ENCODE results near the gene ATG2A. TPM values are rescaled to one million over a fixed set of nuclear protein-coding genes. Genes with fewer than 3 reads are reported as not detected.

ATG2A gene
- total and polyA plus RNA-seq, 9 of the 15 experiments (the other 6 are each of a cell fraction or from before 2014, with no cell fraction given): 0.25 to 45.9 (median 5.2) TPM

DNA sequence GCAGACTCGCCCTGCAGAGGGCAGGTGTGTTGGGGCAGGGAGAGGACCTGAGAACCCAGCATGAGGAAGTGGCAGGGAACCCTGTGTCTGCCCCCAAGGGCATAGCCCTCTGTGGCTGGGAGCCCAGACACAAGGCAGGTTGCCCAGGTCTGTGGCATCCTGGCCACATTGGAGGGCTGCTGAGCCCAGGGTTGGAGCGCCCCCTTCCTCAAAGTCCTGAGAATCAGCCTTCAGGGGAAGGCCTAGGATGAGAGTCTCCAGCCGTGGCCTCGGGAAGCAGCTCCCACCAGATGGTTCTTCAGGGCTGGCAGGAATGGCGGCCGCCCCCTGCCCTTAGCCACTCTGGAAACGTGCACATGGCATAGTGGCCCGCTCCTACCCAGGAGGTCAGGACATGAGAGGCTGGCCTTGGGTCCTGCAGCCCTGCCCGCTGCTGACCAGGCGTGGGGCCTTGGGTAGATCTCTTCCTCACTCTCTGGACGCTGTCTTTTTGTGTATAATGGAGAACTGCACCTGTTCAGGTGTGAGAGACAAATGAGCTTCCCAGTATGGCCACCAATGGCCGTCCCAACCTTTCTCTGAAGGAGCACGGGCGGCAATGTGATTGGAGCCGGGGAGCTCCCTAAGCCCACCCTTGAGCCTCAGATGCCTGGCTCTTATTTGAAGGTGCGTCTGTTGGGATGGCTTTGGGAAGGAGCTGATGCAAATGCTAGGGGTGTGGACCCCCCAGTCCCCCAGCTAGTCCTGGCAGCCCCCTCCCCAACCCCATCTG is 68.0 kb downstream of the ATG2A start:
- Histone ChIP-seq H3K36me3 (ENCODE audit: control insufficient read depth, insufficient read depth, low read length) (peaks cover 10% of the 10 kb centered on the region; the same call in 1 of the 3 replicates), H3K9me1 (ENCODE audit: control insufficient read depth, insufficient read depth, low read length) (no peaks in the 10 kb centered on the region), H3K4me2 (ENCODE audit: insufficient read depth, low read length) (no peak overlapping the region; the same call in 1 of the 2 replicates), H4K20me1 (replicated peaks; ENCODE audit: control insufficient read depth, insufficient read depth, low read length) (no peaks in the 10 kb centered on the region), H3K79me2 (ENCODE audit: control insufficient read depth, insufficient read depth, low read length) (peaks cover 2% of the 10 kb centered on the region; the same call in 2 of the 3 replicates), H3K27me3 (ENCODE audit: control insufficient read depth in 2 of 2, insufficient read depth in 2 of 2, low read length in 2 of 2) (no peaks in the 10 kb centered on the region; a peak in 1 of 5 replicates), H3K4me1 (replicated peaks in 1 of 2; ENCODE audit: control insufficient read depth in 2 of 2, insufficient read depth in 2 of 2, low read length in 2 of 2) (peaks cover 38 to 82% of the 10 kb centered on the region in 2 experiments), H3K9me3 (replicated peaks; ENCODE audit: control insufficient read depth, insufficient read depth, low read depth, low read length) (no peaks in the 10 kb centered on the region), H3K4me3 (no peak overlapping the region), H3K27ac (ENCODE audit: extremely low read depth, low read depth, low read length) (no peak overlapping the region), H3K9ac (ENCODE audit: insufficient read depth in 1 of 2, low read depth in 2 of 2, low read length in 2 of 2) (peak overlapping the region in 1 of 2 experiments; percentile 87; a peak in 2 of 4 replicates), H2AFZ (ENCODE audit: low read depth, low read length) (peak overlapping the region; percentile 61)
- peak in 1 of 4 experiments; percentile 33 for DNase-seq (ENCODE audit: extremely low read depth in 1 of 4, low spot score in 3 of 4)
- ChIA-PET POLR2A (interaction anchor here (0.7 to 4.4 kb wide), 7 partner anchors 15 to 331 kb away, joined by 3 to 26 read pairs (median 7); partner anchors contain the start of genes ARL2 and EHD1), CTCF (ENCODE audit: low intra/inter-chr PET ratio) (interaction anchor here (1.5 to 3.7 kb wide), 2 partner anchors 45 to 148 kb away, joined by 4 to 39 read pairs; partner anchors contain the start of gene BATF2)
- ATAC-seq: no peak
- intact Hi-C loops (cut with micrococcal nuclease): loop anchor here (5.0 to 10.0 kb wide), 2 partner anchors 263 to 406 kb away; partner anchors contain the start of gene TM7SF2
- 76% methylated on average over 15 of the region's 16 CpGs for WGBS (ENCODE audit: insufficient coverage, low coverage, missing lambda C conversion rate)
- TF ChIP-seq SPI1 (IDR thresholded peaks at IDR 0.05; ENCODE audit: borderline replicate concordance, low read depth, low read length) (peak; percentile 36; the same call in 1 of the 2 replicates), MAFF (IDR thresholded peaks at IDR 0.05; ENCODE audit: low read length) (no peak), NONO (IDR thresholded peaks at IDR 0.05; ENCODE audit: low read depth in 2 of 2, low read length in 1 of 2) (0 out of 4 replicates have a peak, but pooled peaks of 1 of the 2 experiments have one; percentile 25), RAD21 (CRISPR knock-in tag; conservative IDR thresholded peaks at IDR 0.05 in 1 of 2, IDR thresholded peaks at IDR 0.05 in 1 of 2) (peak in 1 of 2 experiments; percentile 22; a peak in 1 of 4 replicates), ARID1B (IDR thresholded peaks at IDR 0.05) (0 out of 2 replicates have a peak, but pooled peaks have one; percentile 7), CTCF (IDR thresholded peaks at IDR 0.05 in 2 of 3, conservative IDR thresholded peaks at IDR 0.05 in 1 of 3; ENCODE audit: insufficient read depth in 2 of 3, low read depth in 1 of 3, low read length in 3 of 3) (peak; percentile 32 to 56 (median 43); a peak in 4 of 6 replicates)
- TF ChIP-seq, protein P1, sequence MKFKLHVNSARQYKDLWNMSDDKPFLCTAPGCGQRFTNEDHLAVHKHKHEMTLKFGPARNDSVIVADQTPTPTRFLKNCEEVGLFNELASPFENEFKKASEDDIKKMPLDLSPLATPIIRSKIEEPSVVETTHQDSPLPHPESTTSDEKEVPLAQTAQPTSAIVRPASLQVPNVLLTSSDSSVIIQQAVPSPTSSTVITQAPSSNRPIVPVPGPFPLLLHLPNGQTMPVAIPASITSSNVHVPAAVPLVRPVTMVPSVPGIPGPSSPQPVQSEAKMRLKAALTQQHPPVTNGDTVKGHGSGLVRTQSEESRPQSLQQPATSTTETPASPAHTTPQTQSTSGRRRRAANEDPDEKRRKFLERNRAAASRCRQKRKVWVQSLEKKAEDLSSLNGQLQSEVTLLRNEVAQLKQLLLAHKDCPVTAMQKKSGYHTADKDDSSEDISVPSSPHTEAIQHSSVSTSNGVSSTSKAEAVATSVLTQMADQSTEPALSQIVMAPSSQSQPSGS (CRISPR knock-in tag; IDR thresholded peaks at IDR 0.05): no peak
- TF ChIP-seq, protein P2, sequence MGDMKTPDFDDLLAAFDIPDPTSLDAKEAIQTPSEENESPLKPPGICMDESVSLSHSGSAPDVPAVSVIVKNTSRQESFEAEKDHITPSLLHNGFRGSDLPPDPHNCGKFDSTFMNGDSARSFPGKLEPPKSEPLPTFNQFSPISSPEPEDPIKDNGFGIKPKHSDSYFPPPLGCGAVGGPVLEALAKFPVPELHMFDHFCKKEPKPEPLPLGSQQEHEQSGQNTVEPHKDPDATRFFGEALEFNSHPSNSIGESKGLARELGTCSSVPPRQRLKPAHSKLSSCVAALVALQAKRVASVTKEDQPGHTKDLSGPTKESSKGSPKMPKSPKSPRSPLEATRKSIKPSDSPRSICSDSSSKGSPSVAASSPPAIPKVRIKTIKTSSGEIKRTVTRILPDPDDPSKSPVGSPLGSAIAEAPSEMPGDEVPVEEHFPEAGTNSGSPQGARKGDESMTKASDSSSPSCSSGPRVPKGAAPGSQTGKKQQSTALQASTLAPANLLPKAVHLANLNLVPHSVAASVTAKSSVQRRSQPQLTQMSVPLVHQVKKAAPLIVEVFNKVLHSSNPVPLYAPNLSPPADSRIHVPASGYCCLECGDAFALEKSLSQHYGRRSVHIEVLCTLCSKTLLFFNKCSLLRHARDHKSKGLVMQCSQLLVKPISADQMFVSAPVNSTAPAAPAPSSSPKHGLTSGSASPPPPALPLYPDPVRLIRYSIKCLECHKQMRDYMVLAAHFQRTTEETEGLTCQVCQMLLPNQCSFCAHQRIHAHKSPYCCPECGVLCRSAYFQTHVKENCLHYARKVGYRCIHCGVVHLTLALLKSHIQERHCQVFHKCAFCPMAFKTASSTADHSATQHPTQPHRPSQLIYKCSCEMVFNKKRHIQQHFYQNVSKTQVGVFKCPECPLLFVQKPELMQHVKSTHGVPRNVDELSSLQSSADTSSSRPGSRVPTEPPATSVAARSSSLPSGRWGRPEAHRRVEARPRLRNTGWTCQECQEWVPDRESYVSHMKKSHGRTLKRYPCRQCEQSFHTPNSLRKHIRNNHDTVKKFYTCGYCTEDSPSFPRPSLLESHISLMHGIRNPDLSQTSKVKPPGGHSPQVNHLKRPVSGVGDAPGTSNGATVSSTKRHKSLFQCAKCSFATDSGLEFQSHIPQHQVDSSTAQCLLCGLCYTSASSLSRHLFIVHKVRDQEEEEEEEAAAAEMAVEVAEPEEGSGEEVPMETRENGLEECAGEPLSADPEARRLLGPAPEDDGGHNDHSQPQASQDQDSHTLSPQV (IDR thresholded peaks at IDR 0.05): 0 out of 2 replicates have a peak, but pooled peaks have one; percentile 53
- FAIRE-seq: no peak
- BruUV-seq (replicated peaks): no TSS peak
- in situ Hi-C loops (cut with MboI): loop anchor here (5.0 kb wide), 2 partner anchors 43 to 148 kb away; partner anchors contain the start of gene BATF2

Data from K562 (cell line).